Natural killer cell (primary cell): ENCODE data around the gene TMEM79. TPM values are rescaled to one million over a fixed set of nuclear protein-coding genes. Genes with fewer than 3 reads are reported as not detected.

Experiments used
- ATAC-seq, 3 donors: fragments of 150-1000 bp in 2 of 3; fragments of 200-7000 bp in 1 of 3; cut with Tn5 transposase; 1 replicate in 1 of 3; 2 replicates in 2 of 3; pipeline ENCODE4 v1.10.0; 2021; ENCODE audit warnings: mild to moderate bottlenecking in 2 of 3, moderate library complexity in 2 of 3
- DNase-seq, 2 donors: peaks; one replicate each; pipeline versions ENCODE4 v3.0.0 to v3.0.0-alpha.2; 2013 to 2021; ENCODE audit warnings: mixed read lengths in 1 of 2
- H3K27ac ChIP-seq: one replicate; pipeline ENCODE4 v1.5.1; 2013; ENCODE audit warnings: mild to moderate bottlenecking, low read length
- H3K27me3 ChIP-seq: one replicate; pipeline ENCODE4 v1.6.1; 2013; ENCODE audit warnings: low read length; ENCODE audit not compliant: control insufficient read depth, insufficient read depth
- H3K36me3 ChIP-seq: one replicate; pipeline ENCODE4 v1.6.1; 2013; ENCODE audit warnings: low read length; ENCODE audit not compliant: control insufficient read depth, insufficient read depth
- H3K4me1 ChIP-seq: one replicate; pipeline ENCODE4 v1.6.1; 2013; ENCODE audit warnings: low read length; ENCODE audit not compliant: control insufficient read depth, insufficient read depth
- H3K4me3 ChIP-seq: one replicate; pipeline ENCODE4 v1.5.1; 2013; ENCODE audit warnings: low read length
- H3K9me3 ChIP-seq: one replicate; pipeline ENCODE4 v1.6.1; 2013; ENCODE audit warnings: low read length; ENCODE audit not compliant: control insufficient read depth, insufficient read depth
- H3K27ac Mint-ChIP-seq, 2 donors: one replicate each; pipeline ENCODE4 v1.8.0; 2022; ENCODE audit warnings: mild to moderate bottlenecking in 2 of 2, mixed read lengths in 2 of 2, moderate library complexity in 1 of 2
- H3K27me3 Mint-ChIP-seq, 2 donors: one replicate each; pipeline ENCODE4 v1.8.0; 2022; ENCODE audit warnings: low read depth in 2 of 2, mixed read lengths in 2 of 2
- H3K36me3 Mint-ChIP-seq: one replicate; pipeline ENCODE4 v1.8.0; 2022; ENCODE audit warnings: mixed read lengths
- H3K4me1 Mint-ChIP-seq, 2 donors: one replicate each; pipeline ENCODE4 v1.8.0; 2022; ENCODE audit warnings: mixed read lengths in 2 of 2
- H3K4me3 Mint-ChIP-seq: one replicate; pipeline ENCODE4 v1.8.0; 2022; ENCODE audit warnings: mild to moderate bottlenecking, moderate library complexity, mixed read lengths
- H3K9me3 Mint-ChIP-seq, 2 donors: one replicate each; pipeline ENCODE4 v1.8.0; 2022; ENCODE audit warnings: mixed read lengths in 2 of 2
- CTCF ChIP-seq: fragments of 200-600 bp; IDR thresholded peaks from one replicate; pipeline ENCODE4 v1.8.0; 2022; ENCODE audit warnings: antibody characterized with exemption
- WGBS: methylation state at CpG from one replicate; pipeline ENCODE4 v1.1.7; 2013; ENCODE audit warnings: missing lambda C conversion rate; ENCODE audit not compliant: insufficient coverage; 5-methylcytosine and 5-hydroxymethylcytosine counted together
- intact Hi-C: fragments of 100-400 bp; cut with micrococcal nuclease; formaldehyde crosslinking; loops from one replicate; pipeline ENCODE4 v1.14.2; 2022
- total RNA-seq, 4 donors: library from RNA; stranded (reverse); fragments of 120-200 nt in 1 of 4; gene quantifications; one replicate each; pipeline versions ENCODE4 v1.2.3 to v1.2.4, GENCODE V29; 2013 to 2022

Gene TMEM79
- total RNA-seq, 3 donors from 2014 or later (not counting 1 experiment from before 2014, with no cell fraction given) = 3.3 to 5.8 (median 5.0) TPM

- Histone ChIP-seq H3K27me3 (no peaks in the 10 kb centered on the region), H3K4me3 (peak overlapping the region; percentile 84), H3K4me1 (peaks cover 18% of the 10 kb centered on the region), H3K36me3 (peaks cover 31% of the 10 kb centered on the region), H3K27ac (peak overlapping the region; percentile 88), H3K9me3 (no peaks in the 10 kb centered on the region)
- no peak for TF ChIP-seq CTCF
- DNase-seq = peak in 1 of 2 donors; percentile 16
- peaks cover 6% of the 10 kb centered on the region for H3K36me3 Mint-ChIP-seq
- 37% methylated on average over 34 of the region's 34 CpGs for WGBS
- H3K27ac Mint-ChIP-seq = peak overlapping the region; percentile 95
- intact Hi-C loops = loop anchor here (5.0 kb wide), 1 partner anchor 165 kb away; the partner anchor contains the start of gene MEF2D
- H3K9me3 Mint-ChIP-seq = no peaks in the 10 kb centered on the region
- ATAC-seq = no peak
- H3K4me1 Mint-ChIP-seq = peaks cover 38 to 41% of the 10 kb centered on the region in 2 donors
- peak overlapping the region; percentile 95 for H3K4me3 Mint-ChIP-seq
- H3K27me3 Mint-ChIP-seq = no peaks in the 10 kb centered on the region
These were observed 53.1 kb downstream of the TMEM79 start for GRCh38 chr1:156337052-156337887.

GRCh38 chr1:156337888-156338179 lies 53.7 kb downstream of the TMEM79 start:
- H3K27ac Mint-ChIP-seq = peak overlapping the region; percentile 95
- peaks cover 18% of the 10 kb centered on the region for H3K4me1 ChIP-seq
- H3K4me3 Mint-ChIP-seq = peak overlapping the region; percentile 95
- ATAC-seq = peak in 1 of 3 donors; percentile 0
- H3K4me3 ChIP-seq = peak overlapping the region; percentile 84
- H3K36me3 Mint-ChIP-seq = peaks cover 6% of the 10 kb centered on the region
- WGBS = 0% methylated on average over 14 of the region's 14 CpGs
- H3K27me3 Mint-ChIP-seq = no peaks in the 10 kb centered on the region
- no peak for DNase-seq
- H3K9me3 Mint-ChIP-seq = no peaks in the 10 kb centered on the region
- H3K27me3 ChIP-seq = no peaks in the 10 kb centered on the region
- no peaks in the 10 kb centered on the region for H3K9me3 ChIP-seq
- no peak for TF ChIP-seq CTCF
- intact Hi-C loops = loop anchor here (5.0 kb wide), 1 partner anchor 164 kb away; the partner anchor contains the start of gene MEF2D
- peaks cover 38 to 41% of the 10 kb centered on the region in 2 donors for H3K4me1 Mint-ChIP-seq
- H3K36me3 ChIP-seq = peaks cover 26% of the 10 kb centered on the region
- H3K27ac ChIP-seq = peak overlapping the region; percentile 88

- DNase-seq = peak; percentile 99 to 100
- Histone ChIP-seq H3K4me1 (peaks cover 18% of the 10 kb centered on the region), H3K27ac (peak within 1 kb of the TSS; percentile 88), H3K36me3 (peaks cover 23% of the 10 kb centered on the region), H3K27me3 (no peaks in the 10 kb centered on the region), H3K9me3 (no peaks in the 10 kb centered on the region), H3K4me3 (peak within 1 kb of the TSS; percentile 84)
- H3K27ac Mint-ChIP-seq = peak within 1 kb of the TSS; percentile 95
- H3K36me3 Mint-ChIP-seq = peaks cover 6% of the 10 kb centered on the region
- no peaks in the 10 kb centered on the region for H3K27me3 Mint-ChIP-seq
- WGBS = under 1% methylated on average over 47 of the region's 47 CpGs
- no peak for TF ChIP-seq CTCF
- peak; percentile 93 to 98 (median 94) for ATAC-seq
- peaks cover 38 to 41% of the 10 kb centered on the region in 2 donors for H3K4me1 Mint-ChIP-seq
- intact Hi-C loops = loop anchor here (5.0 kb wide), 1 partner anchor 164 kb away; the partner anchor contains the start of gene MEF2D
- peak within 1 kb of the TSS; percentile 95 for H3K4me3 Mint-ChIP-seq
- H3K9me3 Mint-ChIP-seq = no peaks in the 10 kb centered on the region
These were observed 54.3 kb downstream of the TMEM79 start, which contains the start of the genes CCT3 and TSACC for GRCh38 chr1:156338180-156338976. Gene CCT3, minus strand, starts transcription at chr1:156338292. Its CDS starts 108 bp downstream, at chr1:156338184. Gene TSACC, plus strand, starts transcription at chr1:156338526. Its CDS starts 1,232 bp downstream, at chr1:156339758.

Other genes with a start within 250 kb of the TMEM79 start
- gene UBQLN4, start 230.5 kb upstream of the TMEM79 start, total RNA-seq = 10 to 100 TPM; 14.4 to 23.5 (median 23.5) TPM
- 10 to 100 TPM; 23.5 to 26.1 (median 24.6) TPM for gene LAMTOR2, start 229.5 kb upstream of the TMEM79 start, total RNA-seq
- gene RAB25, start 223.2 kb upstream of the TMEM79 start, total RNA-seq = under 1 TPM in 1 of 3 donors, not detected in 2; 0.82 TPM
- gene MEX3A, start 201.9 kb upstream of the TMEM79 start, total RNA-seq = under 1 TPM; 0.05 to 0.16 (median 0.14) TPM
- 100 to 1,000 TPM; 201 to 504 (median 273) TPM for gene LMNA, start 169.6 kb upstream of the TMEM79 start, total RNA-seq
- gene SEMA4A, start 130.7 kb upstream of the TMEM79 start, total RNA-seq = 10 to 100 TPM in 1 of 3 donors, 1 to 10 TPM in 2; 2.6 to 13.0 (median 7.0) TPM
- gene SLC25A44, start 90.2 kb upstream of the TMEM79 start, total RNA-seq = 10 to 100 TPM; 17.1 to 49.2 (median 22.0) TPM
- gene PMF1, start 71.3 kb upstream of the TMEM79 start, total RNA-seq = 10 to 100 TPM; 61.5 to 70.3 (median 64.0) TPM
- 1 to 10 TPM in 2 of 3 donors, under 1 TPM in 1; 0.45 to 1.6 (median 1.1) TPM for gene BGLAP, start 42.1 kb upstream of the TMEM79 start, total RNA-seq
- gene PAQR6, start 36.3 kb upstream of the TMEM79 start, total RNA-seq = 1 to 10 TPM; 2.6 to 5.5 (median 3.5) TPM
- gene SMG5, start 1.5 kb upstream of the TMEM79 start, total RNA-seq = 10 to 100 TPM; 76.7 to 93.9 (median 87.6) TPM
- 10 to 100 TPM; 22.9 to 29.1 (median 26.8) TPM for gene GLMP, start 11.4 kb downstream of the TMEM79 start, total RNA-seq
- under 1 TPM in 1 of 3 donors, not detected in 2; 0.42 TPM for gene VHLL, start 15.0 kb downstream of the TMEM79 start, total RNA-seq
- gene CCT3, start 54.0 kb downstream of the TMEM79 start, total RNA-seq = 10 to 100 TPM; 70.3 to 87.5 (median 79.8) TPM
- gene TSACC, start 54.2 kb downstream of the TMEM79 start, total RNA-seq = not detected
- gene RHBG, start 84.9 kb downstream of the TMEM79 start, total RNA-seq = not detected
- 100 to 1,000 TPM; 232 to 298 (median 284) TPM for gene MEF2D, start 216.4 kb downstream of the TMEM79 start, total RNA-seq